ACC112 (cell line): ENCODE data around the gene PRR12.

Source experiments
- H2AFZ ChIP-seq: fragments of 200-600 bp; sonication (generic); one replicate; pipeline ENCODE4 v1.6.0; 2017; ENCODE audit warnings: antibody characterized with exemption, low read length; ENCODE audit not compliant: unreplicated experiment
- H3K27ac ChIP-seq: fragments of 200-600 bp; sonication (generic); 2 replicates; pipeline ENCODE4 v1.5.1; 2014; ENCODE audit warnings: low read depth, mild to moderate bottlenecking, antibody characterized with exemption, low read length, moderate library complexity
- H3K27me3 ChIP-seq: fragments of 200-600 bp; sonication (generic); 2 replicates; pipeline ENCODE4 v1.6.1; 2014; ENCODE audit warnings: mild to moderate bottlenecking, antibody characterized with exemption, low read length, moderate library complexity, mixed read lengths; ENCODE audit not compliant: insufficient read depth
- H3K36me3 ChIP-seq: fragments of 200-600 bp; sonication (generic); 2 replicates; pipeline ENCODE4 v1.6.1; 2016; ENCODE audit warnings: mild to moderate bottlenecking, antibody characterized with exemption, low read length, moderate library complexity, mixed read lengths; ENCODE audit not compliant: insufficient read depth
- H3K4me1 ChIP-seq: fragments of 200-600 bp; sonication (generic); one replicate; pipeline ENCODE4 v1.6.1; 2016; ENCODE audit warnings: low read length, mixed read lengths; ENCODE audit not compliant: insufficient read depth, unreplicated experiment, control insufficient read depth
- H3K4me3 ChIP-seq: fragments of 200-600 bp; sonication (generic); 2 replicates; pipeline ENCODE4 v1.5.1; 2014; ENCODE audit warnings: mild to moderate bottlenecking, low read depth, low read length
- H3K79me2 ChIP-seq: fragments of 200-600 bp; sonication (generic); one replicate; pipeline ENCODE4 v1.6.0; 2016; ENCODE audit warnings: low read length; ENCODE audit not compliant: control insufficient read depth, unreplicated experiment, insufficient read depth

The PRR12 gene

GRCh38 chr19:49581007-49581508 is 9.9 kb upstream of the PRR12 start, which contains the start of gene PRRG2:
TSS of gene PRRG2 (plus strand) at chr19:49581316. CDS start at chr19:49583220, 1,904 bp downstream.
- no peaks in the 10 kb centered on the region for H3K36me3 ChIP-seq
- H3K27me3 ChIP-seq, result no peaks in the 10 kb centered on the region
- peak within 1 kb of the TSS; percentile 97 for H2AFZ ChIP-seq
- H3K4me3 ChIP-seq, result peak within 1 kb of the TSS; percentile 96
- no peak within 1 kb of the TSS for H3K27ac ChIP-seq
- peaks cover 8% of the 10 kb centered on the region for H3K4me1 ChIP-seq
- peaks cover 26% of the 10 kb centered on the region for H3K79me2 ChIP-seq

GRCh38 chr19:49583239-49583638 is 7.7 kb upstream of the PRR12 start:
- no peak overlapping the region for H3K27ac ChIP-seq
- no peak overlapping the region for H3K4me3 ChIP-seq
- H3K36me3 ChIP-seq, result no peaks in the 10 kb centered on the region
- H2AFZ ChIP-seq, result no peak overlapping the region
- H3K27me3 ChIP-seq, result no peaks in the 10 kb centered on the region
- H3K4me1 ChIP-seq, result peaks cover 8% of the 10 kb centered on the region
- H3K79me2 ChIP-seq, result peaks cover 17% of the 10 kb centered on the region

GRCh38 chr19:49585023-49585422 is 6.0 kb upstream of the PRR12 start:
- H2AFZ ChIP-seq, result no peak overlapping the region
- peaks cover 1% of the 10 kb centered on the region for H3K79me2 ChIP-seq
- no peaks in the 10 kb centered on the region for H3K36me3 ChIP-seq
- no peaks in the 10 kb centered on the region for H3K4me1 ChIP-seq
- H3K27me3 ChIP-seq, result no peaks in the 10 kb centered on the region
- no peak overlapping the region for H3K4me3 ChIP-seq
- no peak overlapping the region for H3K27ac ChIP-seq

- Histone ChIP-seq H3K79me2 (peaks cover 3% of the 10 kb centered on the region), H3K4me1 (no peaks in the 10 kb centered on the region), H2AFZ (no peak overlapping the region), H3K27me3 (no peaks in the 10 kb centered on the region), H3K36me3 (no peaks in the 10 kb centered on the region), H3K27ac (no peak overlapping the region), H3K4me3 (no peak overlapping the region)
Observed at GRCh38 chr19:49587227-49587626, 3.8 kb upstream of the PRR12 start.

- Histone ChIP-seq H3K27me3 (no peaks in the 10 kb centered on the region), H3K36me3 (no peaks in the 10 kb centered on the region), H2AFZ (no peak overlapping the region), H3K4me1 (no peaks in the 10 kb centered on the region), H3K4me3 (no peak overlapping the region), H3K27ac (no peak overlapping the region), H3K79me2 (peaks cover 12% of the 10 kb centered on the region)
Observed at GRCh38 chr19:49588365-49589122, 2.4 kb upstream of the PRR12 start.

- Histone ChIP-seq H3K27me3 (no peaks in the 10 kb centered on the region), H3K4me1 (no peaks in the 10 kb centered on the region), H3K27ac (no peak overlapping the region), H3K36me3 (no peaks in the 10 kb centered on the region), H3K79me2 (peaks cover 16% of the 10 kb centered on the region), H2AFZ (no peak overlapping the region), H3K4me3 (no peak overlapping the region)
Observed at GRCh38 chr19:49589502-49589905, 1.5 kb upstream of the PRR12 start.

GRCh38 chr19:49590071-49590970 is 661 bp upstream of the PRR12 start:
- Histone ChIP-seq H3K4me1 (no peaks in the 10 kb centered on the region), H3K27me3 (no peaks in the 10 kb centered on the region), H3K36me3 (no peaks in the 10 kb centered on the region), H3K4me3 (peak overlapping the region; percentile 82), H3K27ac (peak overlapping the region; percentile 70), H3K79me2 (peaks cover 16% of the 10 kb centered on the region), H2AFZ (peak overlapping the region; percentile 42)

GRCh38 chr19:49591731-49592485 is 926 bp downstream of the PRR12 start:
- Histone ChIP-seq H3K36me3 (no peaks in the 10 kb centered on the region), H3K79me2 (peaks cover 16% of the 10 kb centered on the region), H2AFZ (no peak overlapping the region), H3K4me3 (peak overlapping the region; percentile 82), H3K27me3 (no peaks in the 10 kb centered on the region), H3K4me1 (no peaks in the 10 kb centered on the region), H3K27ac (peak overlapping the region; percentile 64; the same call in 1 of the 2 replicates)

GRCh38 chr19:49592486-49593232 is 1.7 kb downstream of the PRR12 start:
- Histone ChIP-seq H3K79me2 (peaks cover 16% of the 10 kb centered on the region), H3K27me3 (no peaks in the 10 kb centered on the region), H3K27ac (peak overlapping the region; percentile 16; the same call in 1 of the 2 replicates), H3K4me3 (peak overlapping the region; percentile 82), H3K4me1 (no peaks in the 10 kb centered on the region), H3K36me3 (no peaks in the 10 kb centered on the region), H2AFZ (no peak overlapping the region)
